SIG-M5 treated with dmso at 0.1 percent for 504 hours (cell line): ENCODE data around the gene TMX3.
A peak's percentile ranks its signal among the peaks of the same experiment; 100 is the strongest.

ENCODE experiments used
- DNase-seq: peaks from one replicate; lab custom pipeline; 2025; ENCODE audit not compliant: unreplicated experiment; lab: John Stamatoyannopoulos, UW

The TMX3 gene

GRCh38 chr18:68713131-68713530 is 1.8 kb downstream of the TMX3 start:
- DNase-seq, result no peak

GRCh38 chr18:68707646-68708045 is 7.3 kb downstream of the TMX3 start:
- DNase-seq, result no peak

- no peak for DNase-seq
Measured at GRCh38 chr18:68705119-68705518, 9.8 kb downstream of the TMX3 start.

GRCh38 chr18:68703326-68703725 is 11.6 kb downstream of the TMX3 start:
- no peak for DNase-seq

GRCh38 chr18:68701353-68701752 is 13.6 kb downstream of the TMX3 start:
- DNase-seq, result no peak

GRCh38 chr18:68699043-68699442 is 15.9 kb downstream of the TMX3 start:
- DNase-seq, result no peak

GRCh38 chr18:68696937-68697336 is 18.0 kb downstream of the TMX3 start:
- DNase-seq, result no peak

- DNase-seq, result no peak
Measured at GRCh38 chr18:68694316-68694715, 20.6 kb downstream of the TMX3 start.

GRCh38 chr18:68693091-68693815 is 21.7 kb downstream of the TMX3 start:
- DNase-seq, result no peak

- no peak for DNase-seq
Measured at GRCh38 chr18:68679528-68679927, 35.4 kb downstream of the TMX3 start.

GRCh38 chr18:68676913-68677312 is 38.0 kb downstream of the TMX3 start:
- DNase-seq, result no peak

- DNase-seq, result no peak
Measured at GRCh38 chr18:68667121-68667520, 47.8 kb downstream of the TMX3 start.

- no peak for DNase-seq
Measured at GRCh38 chr18:68666381-68666780, 48.5 kb downstream of the TMX3 start.

- DNase-seq, result peak; percentile 22
Measured at GRCh38 chr18:68665628-68666027, 49.3 kb downstream of the TMX3 start.

GRCh38 chr18:68662754-68663153 is 52.2 kb downstream of the TMX3 start:
- DNase-seq, result peak; percentile 4

GRCh38 chr18:68660354-68661183 is 54.3 kb downstream of the TMX3 start:
- DNase-seq, result peak; percentile 31

GRCh38 chr18:68648191-68648590 is 66.7 kb downstream of the TMX3 start:
- no peak for DNase-seq

- no peak for DNase-seq
Measured at GRCh38 chr18:68642003-68642402, 72.9 kb downstream of the TMX3 start.

- DNase-seq, result no peak
Measured at GRCh38 chr18:68640861-68641260, 74.0 kb downstream of the TMX3 start.

GRCh38 chr18:68638613-68639012 is 76.3 kb downstream of the TMX3 start:
- no peak for DNase-seq

GRCh38 chr18:68627812-68628211 is 87.1 kb downstream of the TMX3 start:
- no peak for DNase-seq
